Measurements from ENCODE around the gene MEMO1. TPM values are rescaled to one million over a fixed set of nuclear protein-coding genes. Genes with fewer than 3 reads are reported as not detected.

MEMO1 gene
- total RNA-seq, 1 donor from 2014 or later: 35.0 TPM

DNA sequence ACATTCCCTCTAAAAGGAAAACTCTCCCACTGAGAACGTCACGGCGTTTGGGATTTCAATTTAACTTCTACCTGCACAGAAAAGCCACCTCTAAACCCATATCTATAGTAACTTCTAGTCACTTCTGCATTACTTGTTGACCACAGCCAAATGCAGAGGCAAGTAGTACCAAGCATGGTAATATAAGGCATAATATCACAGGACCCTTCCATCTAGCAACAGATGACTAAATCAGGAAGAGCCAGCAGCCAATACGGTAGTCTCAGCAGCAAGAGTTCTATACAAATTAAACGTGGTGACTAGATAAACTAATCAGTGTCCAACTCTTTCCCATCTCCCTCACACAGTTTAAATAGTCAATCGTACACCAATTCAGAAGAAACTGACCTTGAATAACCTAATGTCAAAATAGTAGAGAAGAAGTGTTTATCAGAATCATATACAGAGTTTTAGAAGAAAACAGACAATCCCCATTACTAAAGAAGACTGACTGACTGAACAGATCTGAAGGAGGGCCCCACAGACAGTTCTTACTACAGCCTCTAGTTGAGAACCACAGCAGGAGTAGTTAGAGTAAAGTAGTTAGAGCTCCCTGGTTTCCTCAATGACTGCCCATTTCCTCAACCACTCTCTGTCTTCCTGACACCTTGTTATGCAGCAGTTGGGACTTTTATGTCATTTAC is 30.0 kb downstream of the MEMO1 start:
- no peak for DNase-seq (ENCODE audit: low read depth)
- TF ChIP-seq, protein P1, sequence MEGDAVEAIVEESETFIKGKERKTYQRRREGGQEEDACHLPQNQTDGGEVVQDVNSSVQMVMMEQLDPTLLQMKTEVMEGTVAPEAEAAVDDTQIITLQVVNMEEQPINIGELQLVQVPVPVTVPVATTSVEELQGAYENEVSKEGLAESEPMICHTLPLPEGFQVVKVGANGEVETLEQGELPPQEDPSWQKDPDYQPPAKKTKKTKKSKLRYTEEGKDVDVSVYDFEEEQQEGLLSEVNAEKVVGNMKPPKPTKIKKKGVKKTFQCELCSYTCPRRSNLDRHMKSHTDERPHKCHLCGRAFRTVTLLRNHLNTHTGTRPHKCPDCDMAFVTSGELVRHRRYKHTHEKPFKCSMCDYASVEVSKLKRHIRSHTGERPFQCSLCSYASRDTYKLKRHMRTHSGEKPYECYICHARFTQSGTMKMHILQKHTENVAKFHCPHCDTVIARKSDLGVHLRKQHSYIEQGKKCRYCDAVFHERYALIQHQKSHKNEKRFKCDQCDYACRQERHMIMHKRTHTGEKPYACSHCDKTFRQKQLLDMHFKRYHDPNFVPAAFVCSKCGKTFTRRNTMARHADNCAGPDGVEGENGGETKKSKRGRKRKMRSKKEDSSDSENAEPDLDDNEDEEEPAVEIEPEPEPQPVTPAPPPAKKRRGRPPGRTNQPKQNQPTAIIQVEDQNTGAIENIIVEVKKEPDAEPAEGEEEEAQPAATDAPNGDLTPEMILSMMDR (IDR thresholded peaks at IDR 0.05; ENCODE audit: insufficient read depth, low read length, poor library complexity, severe bottlenecking): no peak
- Histone ChIP-seq H3K27me3 (ENCODE audit: control insufficient read depth, insufficient read depth, low read length) (no peaks in the 10 kb centered on the region), H3K4me3 (ENCODE audit: low read depth, low read length) (no peak overlapping the region), H3K36me3 (ENCODE audit: control insufficient read depth, insufficient read depth, low read length) (no peaks in the 10 kb centered on the region)

DNA sequence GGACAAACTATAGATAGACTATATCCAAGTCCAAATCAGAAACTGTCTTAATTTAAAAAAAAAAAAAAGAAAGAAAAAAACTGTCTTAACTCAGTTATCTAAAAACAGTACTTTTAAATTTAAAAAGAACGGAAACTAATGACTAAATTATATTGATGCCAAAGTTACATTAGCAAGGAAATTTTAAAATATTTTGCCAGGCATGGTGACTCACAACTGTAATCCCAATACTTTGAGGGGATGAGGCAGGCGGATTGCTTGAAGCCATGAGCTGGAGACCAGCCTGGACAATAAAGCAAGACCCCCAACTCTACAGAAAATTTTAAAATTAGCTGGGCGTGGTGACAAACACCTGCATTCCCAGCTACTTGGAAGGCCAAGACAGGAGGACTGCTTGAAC is 30.9 kb downstream of the MEMO1 start:
- TF ChIP-seq, protein P1 (IDR thresholded peaks at IDR 0.05; ENCODE audit: insufficient read depth, low read length, poor library complexity, severe bottlenecking): no peak
- H3K27me3 ChIP-seq (ENCODE audit: control insufficient read depth, insufficient read depth, low read length): no peaks in the 10 kb centered on the region
- H3K36me3 ChIP-seq (ENCODE audit: control insufficient read depth, insufficient read depth, low read length): no peaks in the 10 kb centered on the region
- no peak for DNase-seq (ENCODE audit: low read depth)
- no peak overlapping the region for H3K4me3 ChIP-seq (ENCODE audit: low read depth, low read length)

DNA sequence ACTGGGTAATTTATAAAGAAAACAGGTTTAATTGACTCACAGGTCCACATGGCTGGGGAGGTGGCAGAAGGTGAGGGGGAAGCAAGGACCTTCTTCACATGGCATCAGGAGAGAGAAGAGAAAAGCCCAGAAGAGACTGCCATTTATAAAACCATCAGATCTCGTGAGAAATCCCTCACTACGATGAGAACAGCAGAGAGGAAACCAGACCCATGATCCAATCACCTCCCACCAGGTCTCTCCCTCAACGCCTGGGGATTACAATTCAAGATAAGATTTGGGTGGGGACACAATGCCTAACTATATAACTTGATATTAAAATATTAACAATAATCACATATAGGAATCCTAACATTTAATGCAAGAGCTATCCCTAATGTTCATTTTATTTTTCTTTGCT is 31.8 kb downstream of the MEMO1 start:
- Histone ChIP-seq H3K4me3 (ENCODE audit: low read depth, low read length) (no peak overlapping the region), H3K36me3 (ENCODE audit: control insufficient read depth, insufficient read depth, low read length) (no peaks in the 10 kb centered on the region)
- TF ChIP-seq, protein P1 (IDR thresholded peaks at IDR 0.05; ENCODE audit: insufficient read depth, low read length, poor library complexity, severe bottlenecking): no peak

DNA sequence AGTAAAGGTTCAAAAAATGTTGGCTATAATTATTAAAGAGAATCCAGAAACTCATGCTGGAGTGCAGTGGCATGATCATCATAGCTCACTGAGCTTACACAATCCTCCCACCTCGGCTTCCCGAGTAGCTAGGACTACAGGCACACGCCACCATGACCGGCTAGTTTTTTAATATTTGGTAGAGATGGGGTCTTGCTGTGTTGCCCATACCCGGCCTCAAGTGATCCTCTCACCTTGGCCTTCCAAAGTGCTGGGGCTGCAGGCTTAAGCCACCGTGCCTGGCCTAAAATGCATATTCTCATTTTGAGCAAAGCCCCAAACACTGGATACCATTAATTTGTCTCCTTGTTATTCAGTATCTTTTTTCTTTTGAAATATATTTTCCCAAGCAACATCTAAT is 32.4 kb downstream of the MEMO1 start:
- H3K4me3 ChIP-seq (ENCODE audit: low read depth, low read length): no peak overlapping the region
- TF ChIP-seq, protein P1 (IDR thresholded peaks at IDR 0.05; ENCODE audit: insufficient read depth, low read length, poor library complexity, severe bottlenecking): no peak
- H3K27me3 ChIP-seq (ENCODE audit: control insufficient read depth, insufficient read depth, low read length): no peaks in the 10 kb centered on the region
- H3K36me3 ChIP-seq (ENCODE audit: control insufficient read depth, insufficient read depth, low read length): no peaks in the 10 kb centered on the region
- DNase-seq (ENCODE audit: low read depth): no peak

More for the DNA sequence above, 31.8 kb downstream of the MEMO1 start:
- no peak for DNase-seq (ENCODE audit: low read depth)
- H3K27me3 ChIP-seq (ENCODE audit: control insufficient read depth, insufficient read depth, low read length): no peaks in the 10 kb centered on the region

DNA sequence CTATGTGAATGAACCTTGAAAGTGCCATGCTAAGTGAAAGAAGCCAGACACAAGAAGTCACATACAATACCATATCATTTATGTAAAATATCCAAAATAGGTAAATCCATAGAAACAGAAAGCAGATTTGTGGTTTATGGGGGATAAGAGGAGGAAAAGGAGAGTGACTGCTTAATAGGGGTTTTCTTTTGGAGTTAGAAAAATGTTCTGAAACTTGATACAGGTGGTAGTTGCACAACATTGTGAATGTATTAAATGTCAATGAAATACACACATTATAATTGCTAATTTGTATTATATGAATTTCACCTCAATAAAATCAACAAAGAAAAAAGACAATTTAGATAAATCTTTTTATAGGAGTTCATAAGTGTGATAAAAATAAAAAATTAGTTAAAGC is 37.1 kb downstream of the MEMO1 start:
- TF ChIP-seq, protein P1 (IDR thresholded peaks at IDR 0.05; ENCODE audit: insufficient read depth, low read length, poor library complexity, severe bottlenecking): no peak

DNA sequence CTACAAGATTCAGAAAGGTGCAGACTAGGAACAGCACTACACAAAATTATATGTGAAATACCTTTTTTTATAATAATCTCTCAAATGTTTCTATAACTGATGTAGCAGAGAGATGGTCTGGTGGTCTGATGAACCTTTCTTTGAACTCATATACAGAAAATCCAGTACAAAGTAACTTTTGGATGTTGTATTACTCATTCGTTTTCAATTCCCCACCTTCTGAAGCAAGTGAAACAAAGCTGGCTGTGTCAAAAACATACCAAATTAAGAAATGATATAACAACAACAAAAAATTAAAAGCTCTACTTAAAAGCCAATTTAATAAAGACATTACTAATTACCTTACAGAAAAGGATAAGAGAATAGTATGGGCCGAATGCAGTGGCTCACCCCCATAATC is 38.7 kb downstream of the MEMO1 start:
- no peaks in the 10 kb centered on the region for H3K36me3 ChIP-seq (ENCODE audit: control insufficient read depth, insufficient read depth, low read length)
- no peaks in the 10 kb centered on the region for H3K27me3 ChIP-seq (ENCODE audit: control insufficient read depth, insufficient read depth, low read length)
- no peak for DNase-seq (ENCODE audit: low read depth)
- H3K4me3 ChIP-seq (ENCODE audit: low read depth, low read length): no peak overlapping the region
- TF ChIP-seq, protein P1 (IDR thresholded peaks at IDR 0.05; ENCODE audit: insufficient read depth, low read length, poor library complexity, severe bottlenecking): no peak

More for the DNA sequence above, 37.1 kb downstream of the MEMO1 start:
- H3K27me3 ChIP-seq (ENCODE audit: control insufficient read depth, insufficient read depth, low read length): no peaks in the 10 kb centered on the region
- no peak overlapping the region for H3K4me3 ChIP-seq (ENCODE audit: low read depth, low read length)
- no peaks in the 10 kb centered on the region for H3K36me3 ChIP-seq (ENCODE audit: control insufficient read depth, insufficient read depth, low read length)
- DNase-seq (ENCODE audit: low read depth): no peak

All from kidney epithelial cell (primary cell).